Thoracic aorta (tissue), 2 donors: ENCODE data around the gene MRPS31. TPM values are rescaled to one million over a fixed set of nuclear protein-coding genes. Genes with fewer than 3 reads are reported as not detected.

Experiments
- ATAC-seq: fragments of 150-250 bp; one replicate; pipeline ENCODE4 v1.8.0; 2017; ENCODE audit warnings: low read depth; ENCODE audit not compliant: insufficient number of reproducible peaks, low FRiP score
- DNase-seq: peaks from one replicate; pipeline ENCODE4 v3.0.0-alpha.2; 2020; ENCODE audit warnings: low spot score
- H3K27ac ChIP-seq, 2 donors: fragments of 200-600 bp; sonication (generic); 1 replicate in 1 of 2; 2 replicates in 1 of 2; pipeline ENCODE4 v1.5.1; 2016; ENCODE audit warnings: mild to moderate bottlenecking in 2 of 2, moderate library complexity in 2 of 2
- H3K27me3 ChIP-seq: fragments of 200-600 bp; sonication (generic); replicated peaks from 2 replicates; pipeline ENCODE4 v1.6.0; 2016; ENCODE audit warnings: mild to moderate bottlenecking; ENCODE audit not compliant: insufficient read depth
- H3K36me3 ChIP-seq: fragments of 200-600 bp; sonication (generic); one replicate; pipeline ENCODE4 v1.5.1; 2016
- H3K4me1 ChIP-seq, 2 donors: fragments of 200-600 bp; sonication (generic); 1 replicate in 1 of 2; 2 replicates in 1 of 2; pipeline versions ENCODE4 v1.5.1 to v1.6.0; 2016; ENCODE audit warnings: low read depth in 2 of 2, mild to moderate bottlenecking in 1 of 2; ENCODE audit not compliant: control insufficient read depth in 1 of 2
- H3K4me3 ChIP-seq: fragments of 200-600 bp; sonication (generic); 2 replicates; pipeline ENCODE4 v1.5.1; 2016; ENCODE audit warnings: mild to moderate bottlenecking
- H3K9me3 ChIP-seq: fragments of 200-600 bp; sonication (generic); 2 replicates; pipeline ENCODE4 v1.5.1; 2016
- total RNA-seq, 2 donors: library from RNA; depleted of rRNA; stranded (reverse); fragments of >200 nt; gene quantifications; one replicate each; pipeline versions ENCODE4 v1.1.0 to v1.2.3, GENCODE V29; 2016
- TF ChIP-seq, protein P1 (sequence below): fragments of 200-600 bp; sonication (generic); IDR thresholded peaks from one replicate; pipeline ENCODE4 v1.5.1; 2019; ENCODE audit warnings: antibody characterized with exemption

MRPS31 gene
- total RNA-seq, 2 donors from 2014 or later: 11.4 to 13.7 TPM

DNA sequence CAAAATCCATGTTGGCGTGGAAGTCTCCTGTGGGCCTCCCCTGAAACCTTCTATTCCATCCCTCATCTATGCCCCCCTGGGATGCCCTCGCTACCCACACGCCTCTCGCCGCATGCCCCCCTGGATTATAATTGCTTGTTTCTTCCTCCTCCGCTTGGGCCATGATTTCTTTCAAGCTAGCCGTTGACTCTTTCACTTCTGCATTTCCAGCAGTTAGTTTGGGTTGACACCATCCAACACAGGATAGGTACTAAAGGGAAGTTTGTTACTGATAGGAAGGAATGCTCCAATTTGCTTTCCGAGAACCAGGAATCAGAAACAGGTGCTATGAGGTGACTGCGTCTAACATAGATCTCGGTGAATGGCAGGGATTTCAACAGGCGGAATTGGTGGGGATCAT, 10.7 kb upstream of the MRPS31 start:
- H3K27me3 ChIP-seq: no peaks in the 10 kb centered on the region
- DNase-seq (no peak), ATAC-seq (no peak)
- H3K27ac ChIP-seq: no peak overlapping the region
- H3K36me3 ChIP-seq: no peaks in the 10 kb centered on the region
- no peaks in the 10 kb centered on the region for H3K9me3 ChIP-seq
- H3K4me1 ChIP-seq: peaks cover 0 to 8% of the 10 kb centered on the region in 2 donors
- H3K4me3 ChIP-seq: no peak overlapping the region
- TF ChIP-seq, protein P1, sequence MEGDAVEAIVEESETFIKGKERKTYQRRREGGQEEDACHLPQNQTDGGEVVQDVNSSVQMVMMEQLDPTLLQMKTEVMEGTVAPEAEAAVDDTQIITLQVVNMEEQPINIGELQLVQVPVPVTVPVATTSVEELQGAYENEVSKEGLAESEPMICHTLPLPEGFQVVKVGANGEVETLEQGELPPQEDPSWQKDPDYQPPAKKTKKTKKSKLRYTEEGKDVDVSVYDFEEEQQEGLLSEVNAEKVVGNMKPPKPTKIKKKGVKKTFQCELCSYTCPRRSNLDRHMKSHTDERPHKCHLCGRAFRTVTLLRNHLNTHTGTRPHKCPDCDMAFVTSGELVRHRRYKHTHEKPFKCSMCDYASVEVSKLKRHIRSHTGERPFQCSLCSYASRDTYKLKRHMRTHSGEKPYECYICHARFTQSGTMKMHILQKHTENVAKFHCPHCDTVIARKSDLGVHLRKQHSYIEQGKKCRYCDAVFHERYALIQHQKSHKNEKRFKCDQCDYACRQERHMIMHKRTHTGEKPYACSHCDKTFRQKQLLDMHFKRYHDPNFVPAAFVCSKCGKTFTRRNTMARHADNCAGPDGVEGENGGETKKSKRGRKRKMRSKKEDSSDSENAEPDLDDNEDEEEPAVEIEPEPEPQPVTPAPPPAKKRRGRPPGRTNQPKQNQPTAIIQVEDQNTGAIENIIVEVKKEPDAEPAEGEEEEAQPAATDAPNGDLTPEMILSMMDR: no peak

DNA sequence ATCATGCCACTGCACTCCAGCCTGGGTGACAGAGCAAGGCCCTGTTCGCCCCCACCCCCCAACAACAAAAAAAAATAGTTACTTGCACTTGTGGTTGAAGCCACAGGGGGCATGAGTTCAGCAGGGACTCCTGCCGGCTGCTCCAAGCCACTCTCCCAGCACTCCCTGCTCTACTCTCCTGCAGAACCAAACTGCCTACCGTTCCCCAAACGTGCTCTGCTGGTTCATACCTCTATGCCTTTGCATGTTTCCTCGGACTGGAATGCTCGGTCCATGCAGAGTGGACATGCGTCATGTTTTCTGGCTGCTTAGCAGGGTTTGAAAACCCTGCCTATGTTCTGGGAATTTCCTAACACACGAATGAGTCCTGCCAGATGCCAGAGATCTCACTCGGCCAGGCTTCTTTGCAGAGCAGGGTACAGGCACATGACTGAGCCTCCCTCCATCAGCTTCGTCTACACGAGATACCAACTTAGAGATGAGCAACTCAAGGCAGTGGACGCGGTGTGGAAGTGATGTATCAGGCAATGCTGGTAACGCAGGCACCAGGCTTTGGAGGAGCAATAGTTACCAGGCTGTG, 9.9 kb upstream of the MRPS31 start:
- TF ChIP-seq, protein P1: no peak
- H3K4me3 ChIP-seq: no peak overlapping the region
- no peak overlapping the region for H3K27ac ChIP-seq
- peaks cover 0 to 8% of the 10 kb centered on the region in 2 donors for H3K4me1 ChIP-seq
- no peaks in the 10 kb centered on the region for H3K27me3 ChIP-seq
- H3K36me3 ChIP-seq: no peaks in the 10 kb centered on the region
- DNase-seq (no peak), ATAC-seq (no peak)
- H3K9me3 ChIP-seq: no peaks in the 10 kb centered on the region

DNA sequence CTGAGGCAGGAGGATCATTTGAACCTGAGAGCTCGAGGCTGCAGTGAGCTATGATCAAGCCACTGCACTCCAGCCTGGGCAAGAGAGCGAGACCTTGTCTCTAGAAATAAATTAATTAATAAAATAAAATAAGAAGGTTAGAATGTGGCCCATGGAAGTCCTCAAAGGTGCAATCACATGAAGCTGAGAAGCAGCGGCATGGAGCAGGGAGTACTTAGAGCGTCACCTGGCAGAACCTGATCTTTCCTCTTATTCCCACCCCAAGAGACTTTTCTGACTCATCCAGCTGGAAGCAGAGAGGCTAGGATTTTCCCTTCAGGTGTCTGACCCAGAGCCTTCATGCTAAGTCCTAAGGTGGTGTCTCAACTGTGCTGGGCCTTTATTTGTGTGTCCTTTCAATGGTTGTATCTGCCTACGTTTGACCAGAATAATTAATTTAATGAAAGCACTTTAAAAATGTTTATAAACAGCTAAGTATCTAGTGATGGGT, 8.9 kb upstream of the MRPS31 start:
- Histone ChIP-seq H3K4me3 (no peak overlapping the region), H3K36me3 (no peaks in the 10 kb centered on the region), H3K27me3 (no peaks in the 10 kb centered on the region), H3K4me1 (peaks cover 0 to 8% of the 10 kb centered on the region in 2 donors), H3K9me3 (no peaks in the 10 kb centered on the region), H3K27ac (no peak overlapping the region)
- ATAC-seq (no peak), DNase-seq (no peak)
- TF ChIP-seq, protein P1: no peak

DNA sequence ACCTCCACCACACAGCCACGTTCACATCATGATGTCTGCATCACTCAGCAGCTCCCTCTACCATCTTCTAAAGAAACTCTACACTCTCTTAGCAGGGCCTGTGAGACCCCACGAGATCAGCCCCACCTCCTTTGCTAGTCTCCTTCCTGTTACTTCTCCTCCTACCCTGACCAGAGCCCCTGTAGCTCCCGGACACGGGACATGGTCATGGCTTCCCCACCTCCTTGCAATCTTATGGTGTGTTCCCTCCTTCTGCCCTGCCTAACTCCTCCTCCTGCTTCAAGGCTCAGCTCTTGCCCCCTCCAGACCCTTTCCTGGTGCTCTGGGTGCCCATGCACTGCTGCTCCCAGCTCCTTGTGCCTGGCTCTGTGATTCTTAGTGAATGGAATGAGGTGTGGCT, 8.1 kb upstream of the MRPS31 start:
- TF ChIP-seq, protein P1: no peak
- Histone ChIP-seq H3K4me1 (peaks cover 0 to 8% of the 10 kb centered on the region in 2 donors), H3K27me3 (no peaks in the 10 kb centered on the region), H3K9me3 (no peaks in the 10 kb centered on the region), H3K36me3 (no peaks in the 10 kb centered on the region), H3K4me3 (no peak overlapping the region), H3K27ac (no peak overlapping the region)
- ATAC-seq: no peak
- no peak for DNase-seq

DNA sequence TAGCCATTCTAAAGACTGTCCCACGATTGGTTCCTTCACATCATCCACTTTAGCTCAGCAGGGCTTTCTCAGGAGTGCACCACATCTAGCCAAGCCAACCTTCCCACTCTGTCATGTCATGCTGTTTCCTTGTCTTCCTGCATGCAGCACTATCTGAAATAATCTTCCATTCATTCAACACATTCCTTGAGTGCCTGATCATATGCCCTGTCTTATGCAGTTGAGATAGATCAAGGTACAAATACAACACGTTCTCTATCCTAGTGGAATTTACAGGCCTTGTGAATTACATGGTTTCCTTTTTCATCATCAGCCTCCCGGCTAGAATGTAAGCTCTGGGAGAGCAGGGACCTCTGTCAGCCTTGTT, 6.8 kb upstream of the MRPS31 start:
- ATAC-seq: peak; percentile 2
- no peak overlapping the region for H3K27ac ChIP-seq
- H3K4me1 ChIP-seq: peaks cover 0 to 8% of the 10 kb centered on the region in 2 donors
- H3K9me3 ChIP-seq: no peaks in the 10 kb centered on the region
- DNase-seq: no peak
- H3K4me3 ChIP-seq: no peak overlapping the region
- no peaks in the 10 kb centered on the region for H3K36me3 ChIP-seq
- H3K27me3 ChIP-seq: no peaks in the 10 kb centered on the region
- TF ChIP-seq, protein P1: no peak
